OCI-M2 (cell line): ENCODE results near the gene TSPEAR.

Source experiments
- DNase-seq: peaks from one replicate; lab custom pipeline; 2025; ENCODE audit not compliant: unreplicated experiment; lab: John Stamatoyannopoulos, UW

TSPEAR gene

DNA sequence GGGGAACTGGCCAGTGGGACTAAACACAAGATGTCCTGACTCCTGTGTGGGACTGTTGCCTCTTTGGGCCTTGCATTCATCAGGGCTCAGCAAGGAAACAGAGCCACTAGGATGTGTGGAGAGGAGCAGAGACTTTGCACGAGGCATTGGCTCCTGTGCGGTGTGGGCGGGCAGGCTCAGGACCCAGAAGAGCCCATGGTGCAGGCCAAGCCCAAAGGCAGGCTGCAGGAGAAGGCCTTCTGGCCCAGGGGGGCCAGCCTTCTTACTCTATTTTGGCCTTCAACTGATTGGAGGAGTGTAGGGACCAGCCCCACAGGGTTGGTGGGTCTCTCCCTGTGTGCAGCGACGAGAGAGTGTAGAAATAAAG is 232.6 kb downstream of the TSPEAR start:
- DNase-seq, result no peak

DNA sequence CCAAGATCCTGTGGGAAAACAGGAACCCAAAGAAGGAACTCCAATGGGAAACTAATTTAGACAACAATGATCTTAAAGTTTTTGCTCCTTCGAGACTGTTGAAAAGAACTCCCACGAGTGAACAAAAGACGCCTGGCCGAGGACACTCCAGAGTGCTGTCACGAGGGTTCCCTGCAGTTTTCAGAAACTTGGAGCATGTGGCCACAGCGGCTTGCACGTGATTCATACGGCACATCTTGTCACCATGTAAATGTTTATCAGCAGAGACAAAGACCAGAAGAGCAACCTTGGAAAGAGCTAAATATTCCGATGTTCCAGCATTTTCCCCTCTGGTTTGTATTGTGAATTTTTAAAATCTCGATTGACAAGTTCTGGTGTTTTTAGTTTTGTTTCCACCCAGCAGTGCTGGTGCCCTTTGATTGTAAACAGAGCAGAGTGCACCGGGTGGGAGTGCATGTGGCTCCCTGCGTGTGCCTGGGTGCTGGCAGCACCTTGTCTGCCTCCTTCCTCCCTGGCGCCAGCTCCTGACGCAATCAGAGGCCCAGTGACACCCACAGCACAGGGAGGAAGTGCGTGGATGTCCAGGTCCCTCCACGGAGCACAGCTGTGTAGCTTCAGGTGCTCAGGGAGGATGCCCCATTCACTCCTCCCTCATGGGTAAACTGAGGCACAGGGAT is 233.1 kb downstream of the TSPEAR start:
- no peak for DNase-seq

DNA sequence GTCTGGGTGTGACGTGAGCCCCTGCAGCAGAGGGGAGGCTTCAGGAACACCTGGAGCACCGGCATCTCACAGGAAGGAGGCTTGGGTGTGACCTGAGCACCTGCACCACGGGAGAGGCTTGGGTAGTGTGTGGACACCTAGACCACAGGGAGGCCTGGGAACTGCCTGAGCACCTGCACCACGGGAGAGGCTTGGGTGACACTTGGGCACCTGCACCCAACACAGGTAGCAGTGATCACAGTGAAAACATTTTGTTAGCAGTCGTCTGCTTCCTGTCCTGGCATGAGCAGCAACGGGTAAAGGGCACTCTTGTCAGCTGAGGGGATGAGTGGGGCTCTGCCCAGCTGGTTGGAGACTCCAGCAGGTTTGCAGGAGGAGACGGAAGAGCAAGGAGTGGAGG is 233.7 kb downstream of the TSPEAR start:
- no peak for DNase-seq

DNA sequence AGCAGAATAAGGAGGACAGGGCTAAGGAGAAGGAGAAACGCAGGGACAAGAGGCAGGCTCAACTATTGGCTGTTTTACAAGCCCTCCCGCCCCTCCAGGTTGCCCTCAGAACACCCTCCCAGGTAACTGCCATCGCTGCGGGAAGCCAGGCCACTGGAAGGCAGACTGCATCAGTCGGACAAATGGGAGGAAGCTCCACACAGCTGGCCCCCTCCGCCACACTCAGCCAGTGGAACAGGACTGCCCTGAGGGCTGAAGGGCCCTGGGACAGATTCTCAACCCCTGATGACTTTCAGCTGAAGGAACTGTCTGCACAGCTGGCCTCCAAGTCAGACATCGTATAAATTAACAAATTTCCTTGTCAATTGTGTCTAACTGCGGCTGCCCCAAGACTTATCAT is 234.2 kb downstream of the TSPEAR start:
- DNase-seq, result no peak

DNA sequence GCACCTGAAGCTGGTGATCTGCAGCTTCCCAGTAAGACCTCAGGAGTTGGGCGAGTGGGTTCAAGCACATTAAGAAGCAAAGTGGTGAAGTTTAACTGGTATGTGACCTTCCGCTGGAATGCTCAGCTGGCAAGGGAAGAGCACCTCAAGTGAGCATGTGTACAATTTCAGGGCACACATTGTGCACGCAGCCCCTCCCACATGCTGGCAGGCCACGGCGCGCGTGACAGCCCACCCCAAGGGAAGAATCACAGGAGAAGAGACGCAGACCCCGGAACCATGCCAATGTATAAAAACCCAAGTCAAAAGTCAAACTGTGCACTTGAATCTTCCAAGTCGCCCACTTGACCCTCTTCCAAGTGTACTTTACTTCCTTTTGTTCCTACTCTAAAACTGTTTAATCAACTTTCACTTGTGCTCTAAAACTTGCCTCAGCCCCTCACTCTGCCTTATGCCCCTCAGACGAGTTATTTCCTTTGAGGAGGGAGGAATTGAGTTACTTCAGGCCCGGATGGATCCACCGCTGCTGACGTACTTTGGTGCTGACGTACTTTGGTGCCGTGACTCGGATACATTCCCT is 236.0 kb downstream of the TSPEAR start:
- DNase-seq, result no peak

DNA sequence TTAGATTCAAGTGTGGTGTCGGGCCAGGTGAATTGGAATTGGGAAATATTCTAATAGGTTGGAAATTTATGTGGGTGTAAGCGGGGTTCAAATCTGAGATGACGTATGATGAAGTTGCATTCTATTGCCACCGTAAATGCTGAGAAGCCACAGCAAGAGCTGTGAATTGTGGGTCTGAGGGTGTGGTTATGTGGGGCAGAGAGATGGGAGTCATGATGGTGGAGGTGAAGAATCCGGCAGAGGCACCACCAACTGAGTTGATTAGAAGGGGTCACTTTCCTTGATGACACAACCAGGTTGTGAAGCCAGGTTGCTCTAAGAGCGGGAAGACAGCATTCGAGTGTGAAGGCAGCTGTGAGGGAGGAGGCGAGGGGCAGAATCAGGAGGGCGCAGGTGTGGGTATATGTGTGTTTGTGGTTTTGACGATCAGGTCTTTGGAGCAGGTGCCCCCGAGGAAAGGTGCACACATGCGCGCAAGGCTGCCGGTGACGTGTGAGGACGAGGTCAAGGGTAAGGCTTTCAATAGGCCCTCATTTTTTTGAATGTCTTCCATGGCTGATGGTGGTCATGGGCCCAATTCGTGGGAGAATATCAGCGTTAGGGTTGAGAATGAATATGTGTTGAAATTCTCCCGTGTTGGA is 237.3 kb downstream of the TSPEAR start:
- DNase-seq, result no peak

DNA sequence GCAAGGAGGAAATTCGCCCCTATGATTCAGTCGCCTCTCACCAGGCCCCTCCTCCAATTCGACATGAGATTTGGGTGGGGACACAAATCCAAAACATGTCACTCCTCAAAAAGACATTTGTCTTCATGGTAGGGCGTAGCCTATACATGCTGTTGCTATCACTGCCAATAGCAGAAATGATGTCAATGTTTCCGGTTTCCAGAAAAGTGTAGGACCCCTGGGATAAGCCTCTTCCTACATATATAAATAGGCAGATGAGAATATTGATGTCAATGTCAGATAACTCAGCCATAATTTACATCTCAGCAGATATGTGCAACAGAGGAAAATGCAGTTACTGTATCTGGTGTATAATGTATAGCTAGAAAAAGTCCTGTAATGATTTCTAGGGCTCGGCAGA is 239.4 kb downstream of the TSPEAR start:
- DNase-seq, result no peak

DNA sequence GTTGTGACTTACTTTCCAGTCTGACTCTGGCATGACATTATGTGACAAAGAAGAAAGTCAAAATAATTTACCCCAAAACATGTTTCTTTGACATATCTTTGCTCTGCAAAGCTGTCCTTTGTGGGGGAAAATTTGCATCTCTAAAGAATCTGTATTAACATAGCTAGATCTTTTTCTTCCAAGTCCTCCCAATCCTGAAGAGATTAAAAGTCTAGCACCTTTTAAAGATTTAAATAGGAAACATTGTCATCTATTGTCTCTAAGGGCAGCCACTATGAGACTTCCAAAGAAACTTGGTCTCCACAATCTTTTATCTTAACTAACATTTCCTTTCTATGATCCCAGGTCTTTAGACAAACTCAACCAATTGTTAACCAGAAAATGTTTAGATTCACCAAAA is 240.0 kb downstream of the TSPEAR start:
- no peak for DNase-seq

DNA sequence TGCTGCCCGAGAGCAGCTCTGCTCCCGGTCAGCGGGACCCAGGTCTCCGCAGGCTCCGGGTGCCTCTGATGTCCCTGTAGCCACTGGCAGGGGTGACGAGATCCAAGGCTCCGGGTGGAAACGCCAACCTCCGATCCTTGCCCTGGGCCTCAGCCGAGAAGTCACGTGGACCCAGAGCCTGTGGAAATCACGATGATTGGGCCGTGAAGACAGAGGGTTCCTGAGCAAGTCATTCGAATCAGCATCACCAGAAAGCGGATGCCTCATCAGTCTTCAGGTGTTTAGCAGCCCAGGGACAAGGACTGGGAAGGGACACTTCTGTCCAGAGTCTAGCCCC is 243.5 kb downstream of the TSPEAR start:
- no peak for DNase-seq

DNA sequence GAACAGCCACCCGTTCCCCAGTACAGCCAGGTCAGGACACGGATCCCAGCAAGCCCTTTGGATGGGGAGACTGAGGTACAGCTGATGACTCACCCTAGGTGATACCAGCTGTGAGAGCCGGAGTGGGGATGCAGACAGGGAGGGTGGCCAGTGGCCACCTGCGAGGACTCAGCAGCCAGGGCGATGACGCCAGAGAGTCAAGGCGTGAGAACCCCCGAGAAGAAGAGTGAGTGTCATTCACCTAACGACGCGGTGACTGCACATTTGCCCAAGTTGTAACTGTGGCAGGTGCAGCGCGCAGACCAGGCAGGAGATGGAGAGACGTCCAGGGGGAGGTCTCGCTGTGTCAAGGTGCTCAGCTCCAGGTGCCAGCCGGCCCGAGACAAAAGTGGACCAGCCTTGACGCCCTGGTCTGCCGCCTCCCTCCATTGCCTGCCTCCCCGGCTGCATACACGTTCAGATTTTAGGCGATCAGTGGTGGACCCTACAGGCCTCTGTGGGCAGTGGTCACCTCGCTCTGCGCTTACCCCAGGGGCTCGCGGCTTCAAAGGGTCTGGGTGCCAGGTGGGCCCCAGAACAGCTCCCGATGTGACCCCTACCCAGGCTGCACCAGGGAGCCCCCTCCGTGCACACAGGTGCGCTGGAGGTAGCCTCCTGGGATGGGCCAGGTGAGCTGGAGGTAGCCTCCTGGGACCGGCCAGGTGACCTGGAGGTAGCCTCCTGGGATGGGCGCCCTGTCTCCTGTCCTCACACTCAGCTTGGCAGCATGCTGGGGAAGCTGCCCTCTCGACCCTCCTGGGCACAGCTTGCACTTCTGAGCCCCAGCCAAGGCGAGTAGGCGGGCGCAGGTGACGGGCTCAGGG is 244.1 kb downstream of the TSPEAR start:
- no peak for DNase-seq

DNA sequence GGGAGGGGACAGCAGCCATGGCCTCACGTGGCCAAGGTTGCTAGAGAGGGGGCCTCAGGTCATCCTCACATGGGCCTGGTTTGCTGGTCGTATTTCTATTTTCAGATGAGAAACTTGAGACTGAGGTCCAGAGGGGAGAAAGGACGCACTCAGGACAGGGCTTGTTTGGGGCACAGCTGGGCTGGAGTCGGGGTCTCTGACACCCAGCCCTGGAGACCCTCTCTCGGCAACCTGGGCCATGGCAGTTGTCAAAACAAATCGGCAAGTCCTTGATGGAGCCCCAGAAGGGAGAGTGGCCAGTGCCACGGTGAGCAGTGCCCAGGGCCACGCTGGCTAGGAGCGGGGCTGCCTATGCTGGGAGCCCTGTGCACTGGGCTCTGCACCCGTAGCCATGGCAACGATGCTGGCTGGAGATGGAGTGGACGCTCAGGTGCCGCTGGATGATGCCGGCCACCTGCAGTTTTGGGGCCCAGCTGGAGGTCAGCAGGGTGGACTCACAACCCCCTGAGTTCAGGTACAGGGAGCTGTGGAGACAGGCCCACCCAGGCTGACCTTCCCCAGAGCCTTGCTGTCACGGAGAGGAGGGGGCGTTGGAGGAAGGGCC is 244.9 kb downstream of the TSPEAR start:
- DNase-seq, result no peak

DNA sequence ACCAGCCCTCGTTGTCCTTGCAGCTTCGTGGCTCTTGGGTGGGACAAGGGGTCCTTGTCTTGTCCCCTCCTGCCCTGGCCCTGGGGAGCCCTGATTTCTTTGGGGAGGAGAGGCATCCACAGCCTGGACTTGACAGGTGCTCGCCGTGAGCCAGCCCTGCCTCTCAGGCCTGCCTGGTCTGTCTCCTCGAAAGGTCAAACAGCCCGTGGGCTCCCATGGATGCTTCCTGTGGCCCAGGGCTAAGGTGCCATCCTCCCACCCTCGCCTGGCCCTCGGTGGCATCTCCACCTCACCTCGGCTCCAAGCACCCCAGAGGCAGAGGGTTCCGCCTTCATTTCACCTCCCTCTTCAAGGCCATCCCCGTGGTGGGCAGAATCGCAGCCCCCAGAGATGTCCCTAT is 247.0 kb downstream of the TSPEAR start:
- DNase-seq, result no peak

DNA sequence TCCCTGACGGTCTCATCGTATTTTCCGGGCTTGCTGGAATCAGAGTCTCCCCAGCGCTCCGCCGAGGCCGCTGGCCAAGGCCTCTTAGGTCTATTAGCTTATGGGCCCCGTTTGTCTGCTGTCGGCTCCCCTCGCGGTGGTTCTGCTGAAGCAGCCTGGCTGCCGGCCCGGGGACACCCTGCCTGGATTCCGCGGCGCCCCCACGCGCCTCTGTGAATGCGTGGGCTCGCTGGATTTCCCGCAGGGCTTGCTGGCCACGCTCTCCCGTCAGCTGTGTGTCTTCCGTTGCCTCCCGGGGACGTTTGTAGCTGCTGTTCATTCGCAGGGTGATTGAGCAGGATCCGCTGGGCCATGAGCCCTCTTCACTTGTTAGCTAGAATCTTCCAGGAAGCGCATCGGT is 247.6 kb downstream of the TSPEAR start:
- no peak for DNase-seq

DNA sequence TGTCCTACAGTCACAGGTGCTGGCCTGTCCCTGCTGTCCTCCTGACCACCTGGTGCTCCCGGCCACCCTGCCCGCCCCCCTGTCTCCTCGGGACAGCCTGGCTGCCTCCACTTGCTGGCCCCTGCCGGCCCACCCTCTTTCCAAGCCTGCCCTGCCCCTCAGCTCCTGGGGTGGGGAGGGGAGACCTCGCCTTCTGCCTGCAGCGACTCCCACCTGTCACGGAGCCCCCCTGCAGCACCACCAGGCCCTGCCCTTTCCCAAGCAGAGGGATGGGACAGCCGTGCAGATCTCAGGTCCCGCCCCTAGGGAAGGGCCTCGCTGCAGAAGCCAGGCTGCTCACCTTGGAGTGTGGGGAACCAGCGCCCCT is 248.6 kb downstream of the TSPEAR start:
- no peak for DNase-seq

DNA sequence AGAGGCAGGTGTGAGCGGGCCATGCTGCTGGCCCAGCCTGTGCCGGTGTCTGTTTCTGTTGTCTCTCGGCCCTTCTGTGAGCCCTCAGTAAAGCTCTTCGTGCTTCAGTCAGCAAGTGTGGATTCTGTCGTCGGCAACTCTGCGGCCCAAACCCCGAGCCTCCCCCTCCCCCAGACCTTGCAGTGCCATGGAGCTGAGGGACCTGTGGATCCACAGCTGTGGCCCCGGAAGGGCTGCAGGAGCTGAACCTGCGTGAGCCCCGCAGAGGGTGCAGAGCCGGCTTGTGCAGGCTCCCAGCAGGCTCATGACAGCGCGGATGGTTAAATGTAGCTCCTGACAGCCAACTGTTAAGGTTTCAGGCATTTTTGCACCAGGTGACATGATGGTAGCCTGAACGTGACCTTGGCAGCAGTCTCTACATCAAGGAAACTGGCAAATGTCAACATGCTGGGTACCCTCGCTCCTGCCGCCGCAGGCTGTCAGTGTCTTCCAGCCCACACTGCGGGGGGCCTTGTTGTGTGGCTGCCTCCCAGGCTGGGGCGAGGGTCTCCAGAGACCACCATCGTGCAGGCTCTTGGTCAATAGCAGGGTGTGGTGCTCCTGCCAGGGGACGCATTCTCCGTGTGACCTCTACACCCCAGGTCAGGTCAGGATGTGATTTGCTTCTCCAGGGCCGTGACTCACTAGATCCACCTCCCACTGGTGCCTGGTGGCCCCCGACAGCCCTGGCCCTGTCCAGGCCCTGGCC is 249.1 kb downstream of the TSPEAR start:
- DNase-seq, result no peak

DNA sequence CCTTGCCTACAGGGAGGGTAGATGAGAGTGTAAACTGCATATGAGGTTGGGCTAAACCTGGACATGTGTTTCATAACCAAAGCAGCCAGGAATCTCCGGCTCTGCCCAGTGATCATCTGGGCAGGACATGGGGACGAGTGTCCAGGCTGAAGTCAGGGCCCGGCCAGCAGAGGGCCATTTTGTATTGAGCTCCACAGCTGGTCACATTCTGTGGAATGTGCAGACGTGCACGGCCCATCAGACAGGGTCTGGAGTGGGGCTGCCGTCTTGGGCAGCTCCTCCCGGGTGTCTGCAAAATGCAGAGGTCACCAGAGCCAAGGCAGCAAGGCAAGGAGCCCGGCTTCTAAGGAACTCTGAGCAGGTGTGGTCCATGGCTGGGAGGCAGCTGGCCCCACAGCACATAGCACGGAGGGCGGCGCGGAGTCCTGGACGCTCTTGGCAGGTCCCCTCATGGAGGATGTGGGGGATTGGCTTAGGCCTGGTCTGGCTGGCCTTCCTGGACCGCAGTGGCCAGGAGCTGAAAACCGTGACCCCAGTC is 249.8 kb downstream of the TSPEAR start:
- DNase-seq, result no peak

DNA sequence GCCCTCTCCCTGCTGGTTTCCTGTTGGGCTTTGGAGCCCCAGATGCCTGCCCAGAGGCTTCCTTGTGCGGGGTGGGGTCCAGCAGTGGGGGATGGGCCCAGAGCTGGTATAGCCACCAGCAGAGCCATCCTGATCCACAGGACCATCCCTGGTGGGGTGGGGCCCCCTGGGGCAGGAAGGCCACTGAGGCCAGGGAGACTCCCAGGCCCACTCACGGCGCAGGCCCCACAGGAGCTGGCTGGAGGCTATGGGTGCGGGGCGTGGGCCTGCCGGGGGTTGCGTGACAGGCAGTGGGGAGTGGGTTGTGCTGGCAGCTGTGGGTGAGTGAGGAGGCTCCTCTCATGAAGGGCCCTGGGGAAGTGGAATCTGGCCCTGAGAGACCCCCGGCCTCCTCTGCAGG is 250.4 kb downstream of the TSPEAR start:
- DNase-seq, result no peak

DNA sequence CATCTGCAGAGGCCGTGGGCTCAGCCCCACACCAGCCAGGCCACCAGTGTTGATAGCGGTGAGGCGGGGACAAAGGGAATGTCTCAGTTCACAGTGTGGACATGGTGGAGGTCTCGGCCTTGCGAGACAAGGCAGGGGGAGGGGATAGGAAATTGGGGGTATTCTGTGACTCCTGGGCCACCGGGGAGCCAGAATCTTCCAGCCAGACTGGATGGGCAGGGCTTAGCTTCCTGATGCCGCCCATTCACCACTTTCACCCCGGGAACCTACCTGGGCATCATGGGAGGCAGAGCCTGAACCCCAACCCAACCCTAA is 251.0 kb downstream of the TSPEAR start:
- DNase-seq, result no peak

DNA sequence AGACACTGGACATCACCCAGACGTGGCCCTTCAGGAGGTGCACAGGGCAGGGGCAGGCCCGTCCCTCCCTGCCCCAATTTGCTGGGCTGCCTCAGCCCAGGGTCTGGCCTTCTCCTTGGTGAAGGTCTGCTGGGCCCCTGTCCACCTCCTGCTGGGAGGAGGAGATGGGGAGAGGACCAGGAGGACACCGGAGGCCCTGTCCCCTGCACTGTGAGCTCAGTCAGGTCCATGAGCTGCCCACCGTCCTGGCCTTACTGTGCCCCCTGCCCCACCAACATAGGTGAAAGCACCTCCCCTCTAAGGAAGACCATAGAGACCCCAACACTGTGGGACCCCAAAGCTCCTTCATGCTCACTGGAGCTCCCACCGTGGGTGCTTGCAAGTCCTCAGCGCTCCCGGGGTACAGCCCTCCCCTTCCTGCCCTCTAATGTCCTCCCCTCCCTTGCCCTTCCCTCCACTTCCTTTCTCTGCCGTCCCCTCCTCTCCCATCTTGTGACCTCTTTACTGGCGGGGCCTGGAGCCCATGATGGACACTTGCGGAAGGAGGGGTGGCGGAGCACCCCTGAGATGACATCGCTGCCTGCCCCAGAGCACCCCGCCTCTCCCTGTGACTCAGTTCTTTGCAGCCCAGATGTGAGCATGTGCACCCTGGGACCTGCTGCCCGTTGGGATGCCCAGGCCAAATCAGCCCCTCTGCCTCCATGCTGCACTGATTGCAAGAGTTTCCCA is 251.5 kb downstream of the TSPEAR start:
- DNase-seq, result no peak
